DND-41 (cell line): Measurements from ENCODE around the gene SRL.

Experiments used
- ATAC-seq: fragments of 200-7000 bp; cut with Tn5 transposase; 3 replicates; pipeline ENCODE4 v1.9.1; 2021; ENCODE audit warnings: low read depth; ENCODE audit not compliant: insufficient read depth
- DNase-seq: peaks from one replicate; pipeline ENCODE4 v3.0.0-alpha.2; 2020
- H2AFZ ChIP-seq: 2 replicates; pipeline ENCODE4 v1.6.0; 2012; ENCODE audit warnings: low read depth, low read length
- H3K27ac ChIP-seq: 2 replicates; pipeline ENCODE4 v1.5.1; 2012; ENCODE audit warnings: low read length, inconsistent platforms
- H3K27me3 ChIP-seq: fragments of 200-600 bp; sonication (generic); 2 replicates; pipeline ENCODE4 v1.6.0; 2012; ENCODE audit warnings: low read length, mild to moderate bottlenecking, inconsistent platforms; ENCODE audit not compliant: insufficient read depth, poor library complexity
- H3K36me3 ChIP-seq: 2 replicates; pipeline ENCODE4 v1.5.1; 2012; ENCODE audit warnings: low read length, inconsistent platforms; ENCODE audit not compliant: insufficient read depth
- H3K4me1 ChIP-seq: 2 replicates; pipeline ENCODE4 v1.5.1; 2012; ENCODE audit warnings: mild to moderate bottlenecking, low read length; ENCODE audit not compliant: insufficient read depth
- H3K4me2 ChIP-seq: 2 replicates; pipeline ENCODE4 v1.6.0; 2012; ENCODE audit warnings: mild to moderate bottlenecking, moderate library complexity, low read length, inconsistent platforms; ENCODE audit not compliant: insufficient read depth
- H3K4me3 ChIP-seq, 2 experiments: fragments of 200-600 bp in 1 of 2; shearing (Covaris generic) in 1 of 2; 2 replicates each; pipeline ENCODE4 v1.5.1; 2012 to 2016; ENCODE audit warnings: inconsistent platforms in 2 of 2, low read length in 2 of 2, mild to moderate bottlenecking in 2 of 2, low read depth in 1 of 2, moderate library complexity in 1 of 2
- H3K79me2 ChIP-seq: 2 replicates; pipeline ENCODE4 v1.6.0; 2012; ENCODE audit warnings: low read length, inconsistent platforms; ENCODE audit not compliant: insufficient read depth
- H3K9ac ChIP-seq: 2 replicates; pipeline ENCODE4 v1.6.0; 2012; ENCODE audit warnings: low read depth, mild to moderate bottlenecking, inconsistent platforms, low read length, moderate library complexity
- H3K9me3 ChIP-seq: 2 replicates; pipeline ENCODE4 v1.5.1; 2012; ENCODE audit warnings: low read length, moderate library complexity, mild to moderate bottlenecking, inconsistent platforms; ENCODE audit not compliant: insufficient read depth, severe bottlenecking
- H4K20me1 ChIP-seq: 2 replicates; pipeline ENCODE4 v1.6.0; 2012; ENCODE audit warnings: low read length; ENCODE audit not compliant: insufficient read depth
- CTCF ChIP-seq: IDR thresholded peaks from 2 replicates; pipeline ENCODE4 v1.5.1; 2012; ENCODE audit warnings: borderline replicate concordance, low read length, moderate library complexity, mild to moderate bottlenecking; ENCODE audit not compliant: poor library complexity, severe bottlenecking; ENCODE audit errors: extremely low read depth
- EZH2 ChIP-seq: IDR thresholded peaks from 3 replicates; pipeline ENCODE4 v1.6.1; 2012; ENCODE audit warnings: borderline replicate concordance, low read depth, mild to moderate bottlenecking, moderate library complexity, low read length, inconsistent platforms; ENCODE audit not compliant: severe bottlenecking

The SRL gene

GRCh38 chr16:4241928-4242283 is at the start of gene SRL:
Gene SRL (minus strand): TSS chr16:4242080. CDS start chr16:4242067, 13 bp downstream.
- no peak within 1 kb of the TSS for H2AFZ ChIP-seq
- H3K36me3 ChIP-seq: no peaks in the 10 kb centered on the region
- no peak within 1 kb of the TSS for H3K27ac ChIP-seq
- no peak for TF ChIP-seq CTCF
- TF ChIP-seq EZH2: no peak
- no peak within 1 kb of the TSS for H3K4me2 ChIP-seq
- no peak within 1 kb of the TSS for H3K9ac ChIP-seq
- peaks cover 4% of the 10 kb centered on the region; the same call in 1 of the 2 replicates for H4K20me1 ChIP-seq
- DNase-seq (no peak), ATAC-seq (no peak)
- no peaks in the 10 kb centered on the region; the same call in 1 of the 2 replicates for H3K4me1 ChIP-seq
- peaks cover 3% of the 10 kb centered on the region for H3K9me3 ChIP-seq
- H3K27me3 ChIP-seq: peaks cover 8% of the 10 kb centered on the region
- no peak within 1 kb of the TSS for H3K4me3 ChIP-seq
- no peaks in the 10 kb centered on the region for H3K79me2 ChIP-seq

- Histone ChIP-seq H3K27ac (no peak overlapping the region), H3K4me1 (peaks cover 7% of the 10 kb centered on the region), H3K9ac (no peak overlapping the region), H4K20me1 (no peaks in the 10 kb centered on the region; the same call in 1 of the 2 replicates), H3K36me3 (no peaks in the 10 kb centered on the region), H2AFZ (no peak overlapping the region), H3K9me3 (no peaks in the 10 kb centered on the region), H3K4me3 (no peak overlapping the region), H3K4me2 (no peak overlapping the region), H3K79me2 (no peaks in the 10 kb centered on the region), H3K27me3 (no peaks in the 10 kb centered on the region)
- DNase-seq (no peak), ATAC-seq (no peak)
- no peak for TF ChIP-seq EZH2
- no peak for TF ChIP-seq CTCF
These were observed 48.5 kb upstream of the SRL start for GRCh38 chr16:4290236-4290830.

- Histone ChIP-seq H3K27me3 (no peaks in the 10 kb centered on the region), H2AFZ (peak overlapping the region; percentile 7; the same call in 1 of the 2 replicates), H3K4me3 (no peak overlapping the region), H3K9ac (no peak overlapping the region), H4K20me1 (no peaks in the 10 kb centered on the region), H3K4me2 (peak overlapping the region; percentile 33; the same call in 1 of the 2 replicates), H3K79me2 (no peaks in the 10 kb centered on the region), H3K27ac (no peak overlapping the region), H3K9me3 (no peaks in the 10 kb centered on the region), H3K4me1 (peaks cover 7% of the 10 kb centered on the region), H3K36me3 (no peaks in the 10 kb centered on the region)
- ATAC-seq (peak; percentile 94), DNase-seq (peak; percentile 76)
- TF ChIP-seq CTCF (peak; percentile 99), EZH2 (no peak)
These were observed 46.5 kb upstream of the SRL start for GRCh38 chr16:4288148-4288921.
